Left colon (tissue), 2 donors: ENCODE results near the gene TEX48. TPM values are rescaled to one million over a fixed set of nuclear protein-coding genes. Genes with fewer than 3 reads are reported as not detected.

Experiments used
- ATAC-seq: fragments of 200-7000 bp; cut with Tn5 transposase; one replicate; pipeline ENCODE4 v1.9.1; 2020; ENCODE audit warnings: mild to moderate bottlenecking, moderate library complexity
- DNase-seq, 2 donors: peaks; one replicate each; pipeline ENCODE4 v3.0.0-alpha.2; 2020
- intact Hi-C, 2 donors: fragments of 100-400 bp; cut with DNase I in 1 of 2; cut with micrococcal nuclease in 1 of 2; formaldehyde crosslinking; loops; one replicate each; pipeline versions ENCODE4 v1.11.2 to v1.14.0; 2022; cut with DNase I, micrococcal nuclease
- total RNA-seq, 2 donors: library from RNA; stranded (reverse); fragmentation: NEBNext Ultra II Directional; extraction: Animal tissue kit (Norgen Biotek cat#: 25700); gene quantifications; one replicate each; pipeline ENCODE4 v1.2.1, GENCODE V29; 2021
- donor health status: DM: no; HTN: no; CAD: no.
- donor health status: DM: yes; HTN: yes; CAD: no.

The TEX48 gene
- total RNA-seq, 2 donors from 2014 or later = not detected

DNA sequence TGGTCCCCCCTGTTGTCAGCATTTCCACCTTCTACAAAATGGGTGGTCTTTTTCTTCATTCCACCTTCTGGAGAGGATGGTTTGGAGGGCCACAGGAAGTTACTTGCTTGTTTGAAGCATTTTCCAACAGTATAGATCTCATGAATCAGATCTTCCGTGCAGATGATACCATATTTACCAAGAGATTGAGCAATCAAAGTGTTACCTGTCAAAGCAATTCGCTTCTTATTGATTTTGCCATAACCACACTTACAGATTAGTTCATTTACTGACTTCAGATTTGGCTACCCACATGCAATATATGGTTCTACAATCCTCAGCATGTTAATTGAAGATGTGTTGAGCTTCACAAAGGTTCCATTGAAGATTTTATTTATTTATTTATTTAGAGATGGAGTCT, 14.0 kb upstream of the TEX48 start:
- intact Hi-C loops = no loop called here
- no peak for DNase-seq
- no peak for ATAC-seq

- DNase-seq (no peak), ATAC-seq (no peak)
- intact Hi-C loops = no loop called here
Observed at GRCh38 chr9:114694719-114695269, 12.8 kb upstream of the TEX48 start.

DNA sequence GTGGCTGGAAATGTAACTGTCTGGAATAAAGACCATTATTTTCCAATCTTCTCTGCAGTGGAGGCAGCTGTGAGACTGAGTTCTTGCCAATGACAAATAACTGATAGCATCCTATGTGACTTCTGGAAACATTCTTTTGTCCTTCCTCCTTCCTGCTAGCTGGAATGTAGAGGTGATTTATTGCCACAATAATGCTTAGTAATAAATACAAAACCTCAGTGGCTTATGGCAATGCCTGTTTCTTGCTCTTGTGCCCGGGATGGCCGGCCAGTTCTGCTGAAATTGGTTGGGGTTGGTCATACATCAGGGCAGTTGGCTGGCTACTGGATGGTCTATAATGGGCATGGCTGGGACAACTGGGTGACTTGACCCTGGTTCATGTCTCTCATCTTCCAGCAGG, 12.2 kb upstream of the TEX48 start:
- DNase-seq (no peak), ATAC-seq (peak; percentile 52)
- intact Hi-C loops = no loop called here

DNA sequence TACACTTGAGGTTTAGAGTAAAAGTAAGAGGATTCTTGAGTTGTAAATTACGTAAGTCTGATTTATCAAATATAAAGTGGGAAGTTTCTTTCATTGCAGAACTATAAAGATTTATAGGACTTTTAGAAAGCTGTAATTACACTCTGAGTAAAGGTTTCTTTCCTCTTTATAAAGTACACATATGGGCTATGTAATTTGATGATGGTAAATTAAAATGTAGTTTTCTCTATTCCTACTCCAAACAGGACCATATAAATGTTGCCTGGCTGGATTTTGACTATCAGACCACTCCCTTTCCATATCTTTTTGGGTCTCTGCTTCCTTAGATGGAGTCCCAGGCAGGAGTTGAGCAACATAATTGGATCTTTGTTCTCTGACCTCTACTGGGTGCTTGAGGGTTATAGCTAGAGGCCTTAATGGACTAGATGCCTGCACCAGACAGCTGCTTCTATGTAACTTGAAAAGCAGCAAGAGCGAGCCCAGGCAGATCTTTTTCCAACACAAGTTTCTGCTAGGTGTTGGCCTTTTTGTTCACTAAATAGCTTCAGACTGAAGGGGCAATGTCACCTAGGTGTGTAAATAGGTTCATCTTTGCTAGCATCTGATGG, 11.4 kb upstream of the TEX48 start:
- DNase-seq (peak in 1 of 2 donors; percentile 12), ATAC-seq (peak; percentile 87)
- intact Hi-C loops = no loop called here

DNA sequence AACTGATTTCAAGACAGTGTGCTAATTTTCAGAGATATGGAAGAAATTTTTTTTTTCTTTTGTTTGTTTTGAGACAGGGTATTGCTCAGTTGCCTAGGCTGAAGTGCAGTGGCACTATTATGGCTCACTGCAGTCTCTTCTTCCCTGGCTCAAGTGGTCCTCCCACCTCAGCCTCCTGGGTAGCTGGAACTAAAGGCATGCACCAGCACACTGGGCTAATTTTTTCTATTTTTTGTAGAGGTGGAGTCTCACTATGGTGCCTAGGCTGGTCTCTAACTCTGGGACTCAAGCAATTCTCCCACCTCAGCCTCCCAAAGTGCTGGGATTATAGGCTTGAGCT, 9.9 kb upstream of the TEX48 start:
- ATAC-seq (no peak), DNase-seq (no peak)
- intact Hi-C loops = no loop called here

- DNase-seq = no peak
- no peak for ATAC-seq
- intact Hi-C loops = no loop called here
Observed at GRCh38 chr9:114691046-114691955, 9.3 kb upstream of the TEX48 start.

DNA sequence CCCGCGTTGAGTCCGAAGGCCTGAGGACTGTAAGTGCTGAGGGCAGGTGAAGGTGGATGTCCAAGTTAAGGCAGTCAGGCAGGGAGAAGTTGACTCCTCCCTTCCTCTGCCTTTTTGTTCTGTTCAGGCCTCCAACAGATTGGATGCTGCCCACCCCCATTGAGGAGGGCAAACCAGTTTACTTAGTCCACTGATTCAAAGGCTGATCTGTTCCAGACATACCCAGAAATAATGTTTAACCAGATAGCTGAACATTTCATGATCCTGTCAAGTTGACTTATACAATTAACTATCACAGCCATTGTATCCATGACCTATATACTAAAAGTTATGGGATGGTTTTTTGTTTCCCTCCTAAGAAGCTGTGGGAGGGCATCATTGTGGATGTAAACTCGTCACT, 8.3 kb upstream of the TEX48 start:
- intact Hi-C loops = no loop called here
- ATAC-seq (no peak), DNase-seq (no peak)

DNA sequence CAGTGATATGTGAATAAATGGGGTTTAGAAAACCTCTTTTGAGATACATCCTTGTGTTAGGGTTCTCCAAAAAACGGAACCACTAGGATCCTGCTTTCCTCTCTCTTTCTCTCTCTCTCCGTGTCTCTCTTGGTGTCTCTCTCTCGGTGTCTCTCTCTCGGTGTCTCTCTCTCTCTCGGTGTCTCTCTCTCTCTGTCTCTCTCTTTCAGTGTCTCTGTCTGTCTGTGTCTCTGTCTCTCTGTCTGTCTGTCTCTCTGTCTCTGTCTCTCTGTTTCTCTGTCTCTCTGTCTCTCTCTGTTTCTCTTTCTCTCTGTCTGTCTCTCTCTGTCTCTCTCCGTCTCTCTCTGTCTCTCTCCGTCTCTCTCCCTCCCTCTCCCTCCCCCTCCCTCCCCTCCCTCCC, 7.8 kb upstream of the TEX48 start:
- intact Hi-C loops = loop anchor here in 1 of 2 donors (10.0 kb wide), 1 partner anchor 225 kb away; no protein-coding TSS in a partner anchor
- DNase-seq (no peak), ATAC-seq (no peak)

GRCh38 chr9:114688909-114689610, 7.1 kb upstream of the TEX48 start:
- ATAC-seq (no peak), DNase-seq (no peak)
- intact Hi-C loops = loop anchor here in 1 of 2 donors (10.0 kb wide), 1 partner anchor 226 kb away; no protein-coding TSS in a partner anchor

DNA sequence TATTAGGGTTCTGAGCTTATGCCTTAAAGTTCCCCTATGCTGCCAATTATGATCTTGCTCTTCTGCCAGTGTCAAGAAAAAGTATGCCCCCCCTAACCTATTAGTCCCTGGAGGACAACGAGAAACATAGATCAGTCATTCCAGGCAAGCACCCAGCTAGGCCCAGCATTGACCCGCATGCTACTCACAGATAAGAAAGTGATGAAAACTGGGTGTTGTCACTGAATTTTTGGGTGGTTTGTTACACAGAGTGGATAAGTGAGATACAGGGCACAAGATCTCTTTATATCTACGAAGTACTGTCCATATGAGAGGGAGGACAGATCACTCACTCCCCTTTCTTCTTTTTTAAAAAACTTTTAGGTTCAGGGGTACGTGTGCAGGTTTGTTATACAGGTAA, 6.4 kb upstream of the TEX48 start:
- intact Hi-C loops = loop anchor here in 1 of 2 donors (10.0 kb wide), 1 partner anchor 226 kb away; no protein-coding TSS in a partner anchor
- ATAC-seq (no peak), DNase-seq (no peak)

- ATAC-seq = no peak
- intact Hi-C loops = loop anchor here in 1 of 2 donors (10.0 kb wide), 1 partner anchor 228 kb away; no protein-coding TSS in a partner anchor
- no peak for DNase-seq
Observed at GRCh38 chr9:114687034-114687433, 5.0 kb upstream of the TEX48 start.

DNA sequence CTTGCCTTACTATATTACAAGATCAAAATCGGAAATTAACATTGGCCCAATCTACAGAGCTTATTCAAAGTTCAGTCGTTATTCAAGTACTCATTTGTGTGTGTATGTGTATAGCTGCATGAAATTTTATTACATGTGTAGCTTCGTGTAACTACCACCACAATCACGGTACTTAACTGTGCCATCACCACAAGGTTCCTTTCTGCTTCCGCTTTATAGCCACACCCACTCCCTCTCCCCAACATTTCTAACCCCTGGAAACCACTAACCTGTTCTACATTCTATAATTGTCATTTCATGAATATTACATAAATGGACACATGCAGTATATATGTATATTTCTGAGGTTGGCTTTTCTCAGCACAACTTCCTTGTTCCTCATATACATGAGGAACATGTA, 4.0 kb upstream of the TEX48 start:
- no peak for DNase-seq
- intact Hi-C loops = loop anchor here in 1 of 2 donors (10.0 kb wide), 1 partner anchor 229 kb away; no protein-coding TSS in a partner anchor
- no peak for ATAC-seq

DNA sequence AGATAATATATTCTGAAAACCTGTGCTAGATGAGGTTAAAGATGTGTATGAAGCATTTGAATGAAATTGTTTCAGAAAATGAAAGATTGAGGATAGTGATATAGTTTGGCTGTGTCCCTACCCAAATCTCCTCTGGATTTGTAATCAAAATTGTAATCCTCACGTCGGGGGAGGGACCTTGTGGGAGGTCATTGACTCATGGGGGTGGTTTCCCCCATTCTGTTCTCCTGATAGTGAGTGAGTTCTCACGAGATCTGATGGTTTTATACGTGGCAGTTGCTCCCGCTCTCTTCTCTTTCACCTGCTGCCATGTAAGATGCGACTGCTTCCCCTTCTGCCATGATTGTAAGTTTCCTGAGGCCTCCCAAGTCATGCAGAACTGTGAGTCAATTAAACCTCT, 2.0 kb upstream of the TEX48 start:
- no peak for DNase-seq
- intact Hi-C loops = loop anchor here in 1 of 2 donors (5.0 to 10.0 kb wide), 2 partner anchors 231 to 328 kb away; no protein-coding TSS in a partner anchor
- no peak for ATAC-seq

GRCh38 chr9:114682846-114683245, 854 bp upstream of the TEX48 start:
- intact Hi-C loops = loop anchor here in 1 of 2 donors (5.0 to 10.0 kb wide), 2 partner anchors 232 to 329 kb away; no protein-coding TSS in a partner anchor
- DNase-seq (no peak), ATAC-seq (no peak)

DNA sequence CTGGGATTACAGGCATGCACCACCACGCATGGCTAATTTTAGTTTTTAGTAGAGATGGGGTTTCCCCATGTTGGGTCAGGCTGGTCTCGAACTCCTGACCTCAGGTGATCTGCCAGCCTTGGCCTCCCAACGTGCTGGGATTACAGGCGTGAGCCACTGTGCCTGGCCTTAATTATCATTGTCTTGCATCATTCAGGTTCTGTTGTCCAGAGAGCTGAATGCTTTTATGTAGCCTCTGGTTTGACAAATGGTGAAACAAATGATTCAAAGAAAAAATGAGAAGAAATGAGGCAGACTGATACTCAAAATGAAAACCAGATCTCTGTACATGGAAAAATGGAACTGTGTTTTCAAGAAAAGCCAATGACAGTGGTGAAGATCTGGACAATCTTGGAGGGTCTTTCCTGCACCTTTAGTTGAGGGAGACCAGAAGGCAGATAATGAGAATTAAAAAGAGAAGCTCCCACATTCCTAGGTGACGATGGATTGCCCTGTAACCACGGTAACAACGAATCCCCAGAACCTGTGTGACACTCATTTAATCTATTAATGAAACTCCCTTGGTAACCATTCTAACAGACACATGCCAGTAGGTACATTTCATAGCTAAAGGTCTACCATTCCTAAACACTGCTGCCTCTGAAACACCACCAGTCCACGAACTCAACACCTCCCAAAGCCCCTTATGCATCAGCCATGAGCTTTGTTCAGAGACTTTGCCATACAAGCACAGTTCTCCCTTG, 1.6 kb downstream of the TEX48 start:
- intact Hi-C loops = loop anchor here in 1 of 2 donors (5.0 to 10.0 kb wide), 2 partner anchors 234 to 332 kb away; no protein-coding TSS in a partner anchor
- ATAC-seq = no peak
- DNase-seq = no peak

GRCh38 chr9:114678795-114679194, 3.2 kb downstream of the TEX48 start:
- ATAC-seq (no peak), DNase-seq (no peak)
- intact Hi-C loops = no loop called here

- ATAC-seq (no peak), DNase-seq (no peak)
- intact Hi-C loops = no loop called here
Observed at GRCh38 chr9:114678130-114678529, 3.9 kb downstream of the TEX48 start.

DNA sequence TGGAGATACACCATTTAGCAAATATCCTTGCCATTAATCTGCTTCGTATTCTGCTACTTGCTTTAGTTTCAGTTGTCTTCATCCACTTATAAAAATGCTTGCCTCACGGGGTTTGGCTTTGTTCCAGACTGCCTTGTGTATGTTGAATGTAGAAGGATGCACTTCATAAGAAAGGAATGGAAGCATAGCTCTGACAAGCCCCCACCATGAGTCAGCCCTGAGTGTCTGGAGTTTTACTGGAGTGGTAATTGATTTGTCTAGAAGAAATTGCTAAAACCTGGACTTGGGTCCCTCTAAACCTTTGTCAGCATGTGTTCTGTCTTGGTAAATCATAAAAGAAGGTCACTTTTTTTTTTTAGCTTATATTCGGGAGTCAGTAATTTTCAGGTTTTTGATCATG, 4.6 kb downstream of the TEX48 start:
- intact Hi-C loops = no loop called here
- no peak for DNase-seq
- ATAC-seq = no peak
